GM21528 (cell line): ENCODE measurements around the gene TLCD1.

ENCODE experiments used
- ATAC-seq: cut with Tn5 transposase; IDR thresholded peaks from one replicate; pipeline ENCODE4 v1.9.1; 2021; ENCODE audit warnings: mild to moderate bottlenecking, moderate library complexity; ENCODE audit not compliant: unreplicated experiment, low FRiP score

Gene TLCD1

GRCh38 chr17:28693869-28694268 is 32.2 kb downstream of the TLCD1 start:
- ATAC-seq, result no peak

- no peak for ATAC-seq
Measured at GRCh38 chr17:28689011-28689410, 37.0 kb downstream of the TLCD1 start.

GRCh38 chr17:28688481-28688880 is 37.6 kb downstream of the TLCD1 start:
- ATAC-seq, result no peak

- no peak for ATAC-seq
Measured at GRCh38 chr17:28686296-28686695, 39.7 kb downstream of the TLCD1 start.

- no peak for ATAC-seq
Measured at GRCh38 chr17:28685366-28685765, 40.7 kb downstream of the TLCD1 start.

DNA sequence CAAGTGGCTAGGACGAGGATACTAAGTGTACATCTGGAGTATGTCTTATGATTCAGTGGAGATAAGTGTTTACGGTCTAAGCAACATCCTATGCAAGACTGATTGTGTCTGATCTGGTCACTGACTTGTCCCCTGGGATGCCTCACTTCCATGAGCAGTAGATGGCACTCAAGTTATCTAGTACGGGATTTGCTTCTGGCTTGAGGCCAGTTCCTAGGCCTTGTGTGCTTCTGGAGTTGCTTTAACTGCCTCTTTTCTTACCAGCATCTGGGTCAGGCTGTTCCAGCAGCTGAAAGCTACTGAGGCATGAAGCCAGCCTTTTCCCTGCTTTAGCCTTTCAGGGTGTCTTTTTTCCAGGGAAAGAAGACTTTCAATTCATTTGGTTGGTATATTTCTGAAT is 41.1 kb downstream of the TLCD1 start:
- ATAC-seq, result no peak

GRCh38 chr17:28682655-28683054 is 43.4 kb downstream of the TLCD1 start:
- no peak for ATAC-seq

DNA sequence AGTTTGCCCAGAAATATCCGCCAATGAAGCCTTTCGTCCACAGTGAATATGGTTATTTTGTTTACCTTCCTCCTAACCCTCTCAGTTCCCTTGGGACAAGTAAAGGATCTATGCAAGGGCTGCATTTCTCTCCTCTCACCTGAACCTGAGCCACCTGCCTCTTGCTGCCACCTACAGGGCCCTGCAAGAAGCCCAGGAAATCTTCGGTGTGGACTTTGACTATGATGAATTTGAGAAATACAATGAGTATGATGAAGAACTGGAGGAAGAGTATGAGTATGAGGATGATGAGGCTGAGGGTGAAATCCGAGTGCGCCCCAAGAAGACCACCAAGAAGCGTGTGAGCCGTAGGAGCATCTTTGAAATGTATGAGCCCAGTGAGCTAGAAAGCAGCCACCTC is 50.1 kb downstream of the TLCD1 start:
- no peak for ATAC-seq

GRCh38 chr17:28675490-28675889 is 50.5 kb downstream of the TLCD1 start:
- no peak for ATAC-seq
